Left forelimb (tissue), 1 donor: Measurements from ENCODE around the gene ZNF37A.
"Not testable (repeated sequence)": the region's sequence is repeated elsewhere in the genome, so short reads cannot be mapped to it uniquely, and the experiment has no call there.

Experiments
- DNase-seq: peaks from one replicate; pipeline ENCODE4 v3.0.0-alpha.2; 2018; ENCODE audit warnings: low spot score

ZNF37A gene

DNA sequence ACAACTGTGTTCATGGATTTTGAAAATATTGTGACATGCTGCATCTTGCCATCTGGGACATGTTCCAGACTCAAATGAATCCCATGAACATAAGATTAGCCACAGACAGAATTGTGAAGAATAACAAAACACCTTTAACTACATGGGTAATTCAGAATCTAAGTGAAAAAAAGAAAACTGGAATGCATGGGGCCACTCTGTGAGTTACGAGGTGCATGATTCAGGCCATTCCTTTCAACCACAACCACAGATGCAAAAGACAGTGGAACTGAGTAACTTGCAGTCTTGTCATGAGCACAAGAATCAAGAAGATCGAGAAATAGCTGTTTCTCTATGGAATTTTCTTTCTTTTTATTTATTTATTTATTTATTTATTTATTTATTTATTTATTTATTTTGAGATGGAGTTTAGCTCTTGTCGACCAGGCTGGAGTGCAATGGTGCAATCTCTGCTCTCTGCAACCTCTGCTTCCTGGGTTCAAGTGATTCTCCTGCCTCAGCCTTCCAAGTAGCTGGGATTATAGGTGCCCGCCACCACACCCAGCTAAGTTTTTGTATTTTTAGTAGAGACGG, 56.8 kb downstream of the ZNF37A start:
- not testable (repeated sequence) for DNase-seq

DNA sequence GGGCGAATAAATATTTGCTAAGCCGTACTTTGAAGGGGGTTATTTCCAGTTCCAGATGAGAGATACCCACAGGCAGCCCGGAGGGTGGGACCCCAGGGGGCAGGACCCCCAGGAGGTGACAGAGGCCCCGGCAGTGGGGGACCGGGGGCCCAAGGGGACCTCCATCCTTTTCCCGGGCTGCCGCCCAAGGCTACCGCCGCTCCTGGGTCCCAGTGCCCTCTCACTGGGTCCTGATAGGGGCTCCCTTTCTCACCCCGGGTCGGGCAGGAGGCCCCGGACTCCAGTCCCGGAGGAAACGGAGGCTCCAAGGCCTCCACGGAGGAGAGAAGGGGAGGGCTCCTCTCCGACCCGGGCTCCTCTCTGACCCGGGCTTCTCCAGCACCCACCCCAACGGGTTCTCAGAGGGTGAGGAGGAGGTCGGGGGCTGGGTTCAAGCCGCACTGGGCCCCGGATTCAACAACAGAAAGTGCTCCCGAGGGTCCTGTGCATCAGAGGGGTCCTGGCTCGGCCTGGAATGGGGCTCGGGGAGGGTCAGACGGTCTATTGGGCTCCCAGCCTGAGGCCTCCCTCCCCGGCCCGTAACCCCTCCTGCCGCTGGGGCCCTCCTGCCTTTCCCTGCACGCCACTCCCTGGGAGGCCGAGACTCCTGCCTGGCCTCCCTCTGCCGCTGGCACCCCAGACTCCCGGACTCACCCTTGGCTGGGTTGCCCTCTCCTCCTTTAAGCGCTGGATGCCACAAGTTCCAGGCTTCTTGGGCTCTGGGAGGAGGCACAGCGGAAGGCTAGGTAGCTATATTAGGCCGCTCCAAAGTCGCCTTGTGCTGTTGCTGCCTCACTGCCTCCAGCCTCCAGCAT, 62.5 kb downstream of the ZNF37A start:
- DNase-seq = no peak

DNA sequence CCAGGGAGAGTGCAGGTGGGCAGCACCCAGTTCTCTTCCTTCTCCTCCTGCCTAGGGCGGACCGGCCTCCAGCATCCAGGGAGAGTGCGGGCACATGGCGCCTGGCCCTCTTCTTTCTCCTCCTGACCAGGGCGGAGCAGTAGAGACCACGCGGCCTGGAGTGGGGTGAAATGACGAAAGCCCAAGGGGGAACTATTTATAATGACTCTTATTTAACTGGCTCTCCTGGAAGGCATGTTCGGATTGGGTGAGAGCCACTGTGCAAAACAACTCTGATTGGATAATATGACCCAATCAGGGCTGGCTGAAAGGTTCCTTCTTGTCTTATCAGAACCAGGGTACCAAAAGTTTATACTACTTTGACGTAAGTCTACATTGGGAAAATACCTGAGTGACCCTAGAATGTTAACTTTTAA, 63.1 kb downstream of the ZNF37A start:
- DNase-seq = no peak

DNA sequence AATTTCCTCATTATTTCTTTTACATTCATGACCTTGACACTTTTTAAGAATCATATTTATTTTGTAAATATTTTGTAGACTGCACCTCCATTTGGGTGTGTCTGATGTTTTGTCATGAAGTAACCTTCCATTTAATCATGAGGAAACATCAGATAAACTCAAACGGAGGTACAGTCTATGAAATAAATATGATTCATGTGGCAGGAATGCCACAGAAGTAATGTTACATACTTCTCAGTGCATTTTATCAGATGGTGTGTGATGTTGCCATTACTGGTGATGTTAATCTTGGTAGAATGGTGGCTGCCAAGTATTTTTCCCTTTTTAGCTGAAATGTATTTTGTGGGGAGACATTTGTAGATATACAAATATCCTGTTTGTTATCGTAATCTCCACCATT, 64.9 kb downstream of the ZNF37A start:
- DNase-seq = no peak

DNA sequence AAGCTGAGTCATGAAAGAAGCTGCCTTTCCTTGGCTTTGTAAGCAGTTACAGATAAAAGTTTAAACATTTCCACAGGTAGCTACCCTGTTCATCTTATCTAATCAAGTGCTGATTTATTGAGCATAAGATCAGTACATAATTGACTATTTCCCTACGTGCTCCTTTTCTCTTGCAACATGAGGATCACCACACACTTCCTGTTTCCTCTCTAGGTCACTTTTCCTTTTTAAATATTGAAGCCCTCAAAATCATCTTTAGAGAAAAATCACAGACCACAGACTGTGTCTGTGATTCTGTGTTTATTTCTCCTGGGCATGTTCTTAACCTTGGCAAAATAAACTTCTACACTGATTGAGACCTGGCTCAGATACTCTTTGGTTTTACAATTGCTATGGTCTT, 69.5 kb downstream of the ZNF37A start:
- no peak for DNase-seq

DNA sequence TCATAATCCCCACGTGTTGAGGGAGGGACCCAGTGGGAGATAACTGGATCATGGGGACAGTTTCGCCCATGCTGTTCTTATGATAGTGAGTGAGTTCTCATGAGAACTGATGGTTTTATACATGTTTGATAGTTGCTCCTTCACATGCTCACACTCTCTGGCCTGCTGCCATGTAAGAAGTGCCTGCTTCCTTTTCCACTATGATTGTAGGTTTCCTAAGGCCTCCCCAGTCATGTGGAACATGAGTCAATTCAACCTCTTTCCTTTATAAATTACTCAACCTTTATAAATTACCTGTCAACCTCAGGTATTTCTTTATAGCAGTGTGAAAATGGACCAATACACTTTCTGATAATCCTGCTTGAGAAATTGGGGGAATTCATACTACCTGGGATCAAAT, 80.2 kb downstream of the ZNF37A start:
- no peak for DNase-seq

DNA sequence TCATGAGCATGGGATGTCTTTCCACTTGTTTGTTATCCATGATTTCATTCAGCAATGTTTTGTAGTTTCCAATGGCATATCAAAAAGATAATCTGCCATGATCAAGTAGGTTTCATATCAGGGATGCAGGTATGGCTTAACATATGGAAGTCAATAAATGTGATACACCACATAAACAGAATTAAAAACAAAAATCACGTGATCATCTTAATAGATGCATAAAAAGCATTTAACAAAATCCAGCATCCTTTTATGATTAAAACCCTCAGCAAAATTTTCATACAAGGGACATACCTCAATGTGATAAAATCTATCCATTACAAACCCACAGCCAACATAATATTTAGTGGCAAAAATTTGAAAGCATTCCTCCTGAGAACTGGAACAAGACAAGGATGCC, 90.3 kb downstream of the ZNF37A start:
- DNase-seq = no peak
